NCI-H2227 (cell line): Measurements from ENCODE around the gene C16orf92.
"Not testable (repeated sequence)": the region's sequence is repeated elsewhere in the genome, so short reads cannot be mapped to it uniquely, and the experiment has no call there.

Experiments used
- DNase-seq: peaks from one replicate; lab custom pipeline; 2025; ENCODE audit not compliant: unreplicated experiment; lab: John Stamatoyannopoulos, UW

Gene C16orf92

GRCh38 chr16:30023586-30023985 lies 588 bp downstream of the C16orf92 start:
- DNase-seq: no peak

GRCh38 chr16:30024451-30024850 lies 1.5 kb downstream of the C16orf92 start:
- DNase-seq: no peak

- DNase-seq: no peak
These were observed 2.2 kb downstream of the C16orf92 start for GRCh38 chr16:30025156-30025555.

GRCh38 chr16:30025574-30025973 lies 2.6 kb downstream of the C16orf92 start:
- no peak for DNase-seq

GRCh38 chr16:30026449-30026848 lies 3.5 kb downstream of the C16orf92 start:
- DNase-seq: no peak

- peak; percentile 56 for DNase-seq
These were observed 4.8 kb downstream of the C16orf92 start for GRCh38 chr16:30027588-30028437.

GRCh38 chr16:30028438-30029076 lies 5.6 kb downstream of the C16orf92 start:
- DNase-seq: peak; percentile 56

- DNase-seq: peak; percentile 30
These were observed 7.2 kb downstream of the C16orf92 start for GRCh38 chr16:30030011-30030685.

- DNase-seq: peak; percentile 67
These were observed 7.9 kb downstream of the C16orf92 start, which contains the start of gene TLCD3B for GRCh38 chr16:30030841-30031413. TSS of gene TLCD3B (minus strand) at chr16:30031271. CDS start at chr16:30030527, 744 bp downstream.

GRCh38 chr16:30031477-30031918 lies 8.5 kb downstream of the C16orf92 start:
- no peak for DNase-seq

- peak; percentile 90 for DNase-seq
These were observed 9.3 kb downstream of the C16orf92 start for GRCh38 chr16:30032083-30032819.

- DNase-seq: no peak
These were observed 10.3 kb downstream of the C16orf92 start for GRCh38 chr16:30033270-30033669.

- no peak for DNase-seq
These were observed 17.2 kb downstream of the C16orf92 start for GRCh38 chr16:30040221-30040620.

GRCh38 chr16:30040690-30041089 lies 17.7 kb downstream of the C16orf92 start:
- DNase-seq: not testable (repeated sequence)

- DNase-seq: peak; percentile 43
These were observed 18.8 kb downstream of the C16orf92 start for GRCh38 chr16:30041841-30042240.

- no peak for DNase-seq
These were observed 23.2 kb downstream of the C16orf92 start for GRCh38 chr16:30046178-30046577.

GRCh38 chr16:30046588-30046987 lies 23.6 kb downstream of the C16orf92 start:
- no peak for DNase-seq

GRCh38 chr16:30049871-30050270 lies 26.9 kb downstream of the C16orf92 start:
- DNase-seq: no peak

GRCh38 chr16:30051518-30051917 lies 28.5 kb downstream of the C16orf92 start:
- no peak for DNase-seq

- DNase-seq: peak; percentile 97
These were observed 29.8 kb downstream of the C16orf92 start for GRCh38 chr16:30052671-30053372.
